Tibial nerve (tissue), 3 donors: ENCODE data around the gene MLLT1.

Source experiments
- EP300 ChIP-seq, 2 donors: sonication (generic); formaldehyde crosslinking; IDR thresholded peaks; one replicate each; pipeline ENCODE4 v1.6.1; 2017; ENCODE audit warnings: antibody characterized with exemption in 2 of 2, mild to moderate bottlenecking in 1 of 2
- POLR2A ChIP-seq, 2 donors: fragments of 450-650 bp; IDR thresholded peaks; one replicate each; pipeline ENCODE4 v1.6.1; 2017; ENCODE audit warnings: antibody characterized with exemption in 2 of 2, mild to moderate bottlenecking in 2 of 2, moderate library complexity in 2 of 2

- TF ChIP-seq EP300 (IDR thresholded peaks at IDR 0.05) (no peak), POLR2A (IDR thresholded peaks at IDR 0.05) (no peak)
Measured at GRCh38 chr19:6172074-6172863, 107.5 kb downstream of the MLLT1 start.
